Lower leg skin (tissue), 3 donors: ENCODE results near the gene NSG1.

ENCODE experiments used
- CTCF ChIP-seq, 3 donors: fragments of 450-650 bp; IDR thresholded peaks; one replicate each; pipeline ENCODE4 v1.5.1; 2016; ENCODE audit warnings: antibody characterized with exemption in 3 of 3, mild to moderate bottlenecking in 3 of 3, moderate library complexity in 2 of 3
- POLR2A ChIP-seq, 2 donors: fragments of 450-650 bp; IDR thresholded peaks; one replicate each; pipeline ENCODE4 v1.6.1; 2016 to 2017; ENCODE audit warnings: antibody characterized with exemption in 2 of 2, mild to moderate bottlenecking in 1 of 2, moderate library complexity in 1 of 2

DNA sequence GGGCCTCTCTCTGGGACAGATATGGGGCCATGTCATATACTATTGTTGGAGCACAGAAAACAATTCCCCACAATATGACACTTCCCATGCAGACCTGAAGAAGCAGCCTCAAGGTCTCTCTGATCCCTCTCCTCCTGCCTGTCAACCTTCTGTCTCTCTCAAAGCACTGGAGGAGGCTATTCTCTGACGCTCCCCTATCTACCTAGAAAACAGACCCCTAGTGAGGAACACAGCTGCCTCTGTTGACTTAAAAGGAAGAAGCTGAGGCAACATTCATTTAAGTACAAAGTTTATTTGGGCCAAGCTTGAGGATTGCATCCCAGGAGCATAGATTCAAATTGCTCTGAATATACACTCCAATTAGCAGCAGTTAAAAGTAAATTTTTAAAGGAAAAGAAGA lies 39.3 kb upstream of the NSG1 start:
- TF ChIP-seq POLR2A (IDR thresholded peaks at IDR 0.05): no peak
- no peak for TF ChIP-seq CTCF (IDR thresholded peaks at IDR 0.05)
